H9 (cell line): ENCODE measurements around the gene UBE2V1. TPM values are rescaled to one million over a fixed set of nuclear protein-coding genes. Genes with fewer than 3 reads are reported as not detected.

Experiments
- DNase-seq: peaks from one replicate; pipeline ENCODE4 v3.0.0-alpha.2; 2017
- H2AFZ ChIP-seq: one replicate; pipeline ENCODE4 v1.6.1; 2013; ENCODE audit warnings: mild to moderate bottlenecking, low read length, control low read depth, moderate library complexity
- H2AK5ac ChIP-seq: 2 replicates; pipeline ENCODE4 v1.6.1; 2013; ENCODE audit warnings: low read length, control low read depth, mixed read lengths; ENCODE audit not compliant: insufficient read length
- H2BK120ac ChIP-seq: one replicate; pipeline ENCODE4 v1.6.1; 2013; ENCODE audit warnings: low read depth, mild to moderate bottlenecking, low read length, control low read depth, inconsistent platforms; ENCODE audit not compliant: poor library complexity, severe bottlenecking
- H2BK12ac ChIP-seq: 2 replicates; pipeline ENCODE4 v1.6.1; 2013; ENCODE audit warnings: low read length, control low read depth, mixed read lengths, low read depth; ENCODE audit not compliant: insufficient read length
- H2BK15ac ChIP-seq: 2 replicates; pipeline ENCODE4 v1.6.1; 2013; ENCODE audit warnings: low read depth, low read length, control low read depth
- H2BK20ac ChIP-seq: one replicate; pipeline ENCODE4 v1.6.1; 2013; ENCODE audit warnings: low read depth, mild to moderate bottlenecking, low read length, control low read depth, inconsistent platforms; ENCODE audit not compliant: poor library complexity, severe bottlenecking
- H2BK5ac ChIP-seq: 2 replicates; pipeline ENCODE4 v1.6.1; 2013; ENCODE audit warnings: low read length, control low read depth, mixed read lengths; ENCODE audit not compliant: insufficient read length
- H3K14ac ChIP-seq: 2 replicates; pipeline ENCODE4 v1.6.1; 2013; ENCODE audit warnings: low read length, control low read depth; ENCODE audit not compliant: insufficient read depth
- H3K18ac ChIP-seq: 2 replicates; pipeline ENCODE4 v1.6.1; 2013; ENCODE audit warnings: low read depth, mild to moderate bottlenecking, mixed read lengths, low read length, control low read depth; ENCODE audit not compliant: insufficient read length
- H3K23ac ChIP-seq: 2 replicates; pipeline ENCODE4 v1.6.1; 2013; ENCODE audit warnings: low read length, control low read depth, mixed read lengths, low read depth; ENCODE audit not compliant: insufficient read length
- H3K23me2 ChIP-seq: 2 replicates; pipeline ENCODE4 v1.6.1; 2013; ENCODE audit warnings: low read depth, mild to moderate bottlenecking, mixed read lengths, low read length, control low read depth; ENCODE audit not compliant: insufficient read length, poor library complexity, severe bottlenecking
- H3K27ac ChIP-seq: 2 replicates; pipeline ENCODE4 v1.5.1; 2013; ENCODE audit warnings: low read length, control low read depth, mixed read lengths, low read depth; ENCODE audit not compliant: insufficient read length
- H3K27me3 ChIP-seq: 2 replicates; pipeline ENCODE4 v1.6.1; 2013; ENCODE audit warnings: low read length, control low read depth, inconsistent platforms; ENCODE audit not compliant: insufficient read depth
- H3K4ac ChIP-seq: 2 replicates; pipeline ENCODE4 v1.6.1; 2013; ENCODE audit warnings: low read depth, mild to moderate bottlenecking, control low read depth, inconsistent platforms, low read length, moderate library complexity
- H3K4me1 ChIP-seq: 2 replicates; pipeline ENCODE4 v1.6.1; 2013; ENCODE audit warnings: low read length, control low read depth, inconsistent platforms; ENCODE audit not compliant: insufficient read depth
- H3K4me2 ChIP-seq: 2 replicates; pipeline ENCODE4 v1.6.1; 2013; ENCODE audit warnings: low read length, control low read depth, mixed read lengths; ENCODE audit not compliant: insufficient read length, insufficient read depth
- H3K56ac ChIP-seq: 2 replicates; pipeline ENCODE4 v1.6.1; 2013; ENCODE audit warnings: low read depth, mild to moderate bottlenecking, mixed read lengths, low read length, control low read depth; ENCODE audit not compliant: insufficient read length
- H3K79me1 ChIP-seq: 2 replicates; pipeline ENCODE4 v1.6.1; 2013; ENCODE audit warnings: low read depth, mild to moderate bottlenecking, moderate library complexity, low read length, control low read depth, inconsistent platforms; ENCODE audit not compliant: insufficient read depth, poor library complexity, severe bottlenecking
- H3K79me2 ChIP-seq: 2 replicates; pipeline ENCODE4 v1.6.1; 2013; ENCODE audit warnings: low read length, control low read depth, inconsistent platforms; ENCODE audit not compliant: insufficient read depth
- H3K9ac ChIP-seq: 2 replicates; pipeline ENCODE4 v1.6.1; 2013; ENCODE audit warnings: low read length, control low read depth, mixed read lengths; ENCODE audit not compliant: insufficient read length; ENCODE audit errors: extremely low read depth
- H3K9me3 ChIP-seq: one replicate; pipeline ENCODE4 v1.6.1; 2013; ENCODE audit warnings: low read depth, low read length, inconsistent platforms; ENCODE audit not compliant: control insufficient read depth
- H3T11ph ChIP-seq: one replicate; pipeline ENCODE4 v1.6.1; 2013; ENCODE audit warnings: mild to moderate bottlenecking, low read length, control low read depth, inconsistent platforms
- H4K20me1 ChIP-seq: one replicate; pipeline ENCODE4 v1.6.1; 2013; ENCODE audit not compliant: control insufficient read depth, insufficient read length, insufficient read depth
- H4K5ac ChIP-seq: 2 replicates; pipeline ENCODE4 v1.6.1; 2013; ENCODE audit warnings: low read depth, mild to moderate bottlenecking, mixed read lengths, low read length, control low read depth; ENCODE audit not compliant: insufficient read length
- H4K8ac ChIP-seq: replicated peaks from 2 replicates; pipeline ENCODE4 v1.6.1; 2013; ENCODE audit warnings: low read length, control low read depth, mixed read lengths, low read depth; ENCODE audit not compliant: insufficient read length
- H4K91ac ChIP-seq: 2 replicates; pipeline ENCODE4 v1.6.1; 2013; ENCODE audit warnings: low read depth, mild to moderate bottlenecking, moderate library complexity, mixed read lengths, low read length, control low read depth; ENCODE audit not compliant: insufficient read length
- H3K27ac Mint-ChIP-seq, 3 experiments: 2 replicates in 2 of 3; 3 replicates in 1 of 3; pipeline ENCODE4 v1.8.0; 2020 to 2021; ENCODE audit warnings: mixed read lengths in 3 of 3, mild to moderate bottlenecking in 1 of 3, moderate library complexity in 1 of 3
- H3K27me3 Mint-ChIP-seq: 2 replicates; pipeline ENCODE4 v1.8.0; 2021; ENCODE audit warnings: low read depth, mild to moderate bottlenecking, moderate library complexity, mixed read lengths
- H3K36me3 Mint-ChIP-seq, 3 experiments: 2 replicates in 2 of 3; 3 replicates in 1 of 3; pipeline ENCODE4 v1.8.0; 2020 to 2021; ENCODE audit warnings: low read depth in 3 of 3, mixed read lengths in 3 of 3; ENCODE audit not compliant: insufficient read depth in 1 of 3
- H3K4me1 Mint-ChIP-seq, 2 experiments: 2 replicates each; pipeline ENCODE4 v1.8.0; 2020; ENCODE audit warnings: mixed read lengths in 2 of 2
- H3K4me3 Mint-ChIP-seq, 2 experiments: 2 replicates in 1 of 2; 3 replicates in 1 of 2; pipeline ENCODE4 v1.8.0; 2020 to 2021; ENCODE audit warnings: mild to moderate bottlenecking in 2 of 2, mixed read lengths in 2 of 2, moderate library complexity in 1 of 2
- H3K9me3 Mint-ChIP-seq, 2 experiments: 2 replicates in 1 of 2; 3 replicates in 1 of 2; pipeline ENCODE4 v1.8.0; 2020; ENCODE audit warnings: mild to moderate bottlenecking in 2 of 2, mixed read lengths in 2 of 2, moderate library complexity in 1 of 2
- CTCF ChIP-seq: fragments of 200-600 bp; sonication (generic); conservative IDR thresholded peaks from 3 replicates; pipeline ENCODE4 v1.8.0; 2021; ENCODE audit warnings: antibody characterized with exemption, mild to moderate bottlenecking
- WGBS: extraction: QIAGEN DNeasy Blood & Tissue Kit; methylation state at CpG from one replicate; pipeline ENCODE4 v1.1.7; 2013; ENCODE audit warnings: missing lambda C conversion rate, low lambda C conversion rate, mixed read lengths; ENCODE audit not compliant: insufficient read length; ENCODE audit errors: extremely low coverage; 5-methylcytosine and 5-hydroxymethylcytosine counted together
- total RNA-seq: library from RNA; stranded (reverse); gene quantifications from 2 replicates; pipeline ENCODE4 v1.2.1, GENCODE V29; 2021

Gene UBE2V1
- total RNA-seq, 1 experiment from 2014 or later: 152 TPM

DNA sequence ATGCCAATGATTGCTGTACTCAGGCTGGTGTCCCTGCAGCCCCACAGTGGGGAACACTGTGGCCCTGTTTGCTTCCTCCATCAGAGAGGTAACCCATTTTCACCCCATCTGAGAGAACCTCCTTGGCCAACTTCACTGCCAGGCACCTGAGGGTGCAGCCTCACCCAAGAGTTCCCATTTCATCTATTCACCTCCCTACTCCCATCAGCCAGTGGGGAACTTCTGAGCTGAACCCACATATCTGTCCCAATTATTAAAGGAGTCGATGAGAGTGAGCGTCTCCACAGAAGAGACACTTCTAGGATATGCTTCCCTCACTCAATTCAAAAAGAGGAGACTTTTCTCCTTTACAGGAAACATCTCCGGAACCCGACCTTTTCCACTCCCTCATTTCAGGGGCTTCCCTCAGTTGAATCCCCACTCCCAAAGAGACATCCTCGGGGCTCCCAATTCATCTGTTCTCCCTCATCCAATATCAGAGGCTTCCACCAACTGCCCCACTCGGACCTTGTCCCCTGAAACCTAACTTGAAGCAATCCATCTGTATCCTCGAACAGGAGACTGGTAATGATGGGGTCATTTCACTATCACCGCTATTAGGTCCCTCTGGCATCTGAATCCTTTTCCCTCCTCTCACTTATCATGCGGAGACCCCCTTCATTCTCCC, 988 bp downstream of the UBE2V1 start:
- Histone ChIP-seq H3K27ac (no peak overlapping the region), H4K20me1 (peaks cover 2% of the 10 kb centered on the region), H2BK15ac (no peak overlapping the region), H2BK20ac (no peak overlapping the region), H3K4me1 (peaks cover 6% of the 10 kb centered on the region), H4K91ac (no peak overlapping the region), H3K56ac (no peak overlapping the region), H3K14ac (no peak overlapping the region), H2BK120ac (no peak overlapping the region), H3K9me3 (no peaks in the 10 kb centered on the region), H3K79me2 (peaks cover 48% of the 10 kb centered on the region; the same call in 1 of the 2 replicates), H4K8ac (no peak overlapping the region), H2BK12ac (no peak overlapping the region), H2BK5ac (no peak overlapping the region), H3K27me3 (no peaks in the 10 kb centered on the region), H3K23me2 (peaks cover 19% of the 10 kb centered on the region), H3K79me1 (peaks cover 7% of the 10 kb centered on the region), H3K4ac (no peak overlapping the region), H3T11ph (no peak overlapping the region), H4K5ac (no peak overlapping the region), H3K4me2 (peak overlapping the region; percentile 63), H3K9ac (peak overlapping the region; percentile 72), H2AFZ (no peak overlapping the region), H3K18ac (no peak overlapping the region), H3K23ac (no peak overlapping the region), H2AK5ac (no peak overlapping the region)
- no CpG with 5 or more reads among the region's 9 CpGs for WGBS
- no peaks in the 10 kb centered on the region for H3K9me3 Mint-ChIP-seq
- H3K4me3 Mint-ChIP-seq: peak overlapping the region; percentile 97 to 99
- peaks cover 58 to 67% of the 10 kb centered on the region in 2 experiments for H3K4me1 Mint-ChIP-seq
- no peaks in the 10 kb centered on the region for H3K27me3 Mint-ChIP-seq
- peaks cover 2 to 24% (median 17%) of the 10 kb centered on the region in 3 experiments; a peak in 5 of 7 replicates for H3K36me3 Mint-ChIP-seq
- H3K27ac Mint-ChIP-seq: peak overlapping the region; percentile 46 to 98 (median 94)
- no peak for DNase-seq
- no peak for TF ChIP-seq CTCF
